Measurements from ENCODE around the gene SLC66A1. TPM values are rescaled to one million over a fixed set of nuclear protein-coding genes. Genes with fewer than 3 reads are reported as not detected.

Gene SLC66A1
- total RNA-seq, 1 experiment from 2014 or later = 22.5 TPM

GRCh38 chr1:19324665-19324990 lies 12.5 kb downstream of the SLC66A1 start:
- no peaks in the 10 kb centered on the region for H4K20me1 ChIP-seq (ENCODE audit: control insufficient read depth, insufficient read depth, insufficient read length)
- H2BK15ac ChIP-seq (ENCODE audit: low read depth, low read length) = no peak overlapping the region
- H2BK120ac ChIP-seq (ENCODE audit: low read depth, low read length, poor library complexity, severe bottlenecking) = no peak overlapping the region
- H3K4me2 ChIP-seq (ENCODE audit: insufficient read depth, insufficient read length, low read length) = no peak overlapping the region
- Mint-ChIP-seq H3K27ac (no peak overlapping the region), H3K27me3 (ENCODE audit: low read depth) (no peaks in the 10 kb centered on the region; the same call in 1 of the 2 replicates), H3K4me1 (no peaks in the 10 kb centered on the region), H3K36me3 (ENCODE audit: insufficient read depth in 1 of 3, low read depth in 3 of 3) (peaks cover 12 to 35% (median 31%) of the 10 kb centered on the region in 3 experiments; a peak in 6 of 7 replicates), H3K4me3 (no peak overlapping the region), H3K9me3 (no peaks in the 10 kb centered on the region)
- no peak overlapping the region for H3K9ac ChIP-seq (ENCODE audit: extremely low read depth, insufficient read length, low read length)
- no peak overlapping the region for H3K27ac ChIP-seq (ENCODE audit: insufficient read length, low read depth, low read length)
- no peak overlapping the region for H2BK12ac ChIP-seq (ENCODE audit: insufficient read length, low read depth, low read length)
- H3K27me3 ChIP-seq (ENCODE audit: insufficient read depth, low read length) = no peaks in the 10 kb centered on the region
- H4K91ac ChIP-seq (ENCODE audit: insufficient read length, low read depth, low read length) = no peak overlapping the region
- DNase-seq = no peak
- no peaks in the 10 kb centered on the region for H3K79me1 ChIP-seq (ENCODE audit: insufficient read depth, low read depth, low read length, poor library complexity, severe bottlenecking)
- H4K5ac ChIP-seq (ENCODE audit: insufficient read length, low read depth, low read length) = no peak overlapping the region
- WGBS (ENCODE audit: extremely low coverage, insufficient read length, low lambda C conversion rate) = no CpG with 5 or more reads among the region's 9 CpGs
- H2BK20ac ChIP-seq (ENCODE audit: low read depth, low read length, poor library complexity, severe bottlenecking) = no peak overlapping the region
- no peak overlapping the region for H3K23ac ChIP-seq (ENCODE audit: insufficient read length, low read depth, low read length)
- no peak overlapping the region for H3T11ph ChIP-seq (ENCODE audit: low read length)
- H3K56ac ChIP-seq (ENCODE audit: insufficient read length, low read depth, low read length) = no peak overlapping the region
- no peak overlapping the region for H4K8ac ChIP-seq (replicated peaks; ENCODE audit: insufficient read length, low read depth, low read length)
- H3K4ac ChIP-seq (ENCODE audit: low read depth, low read length) = no peak overlapping the region
- H2BK5ac ChIP-seq (ENCODE audit: insufficient read length, low read length) = no peak overlapping the region
- no peaks in the 10 kb centered on the region for H3K79me2 ChIP-seq (ENCODE audit: insufficient read depth, low read length)
- TF ChIP-seq CTCF (conservative IDR thresholded peaks at IDR 0.05) = no peak
- H3K23me2 ChIP-seq (ENCODE audit: insufficient read length, low read depth, low read length, poor library complexity, severe bottlenecking) = no peaks in the 10 kb centered on the region
- no peaks in the 10 kb centered on the region for H3K4me1 ChIP-seq (ENCODE audit: insufficient read depth, low read length)
- H3K18ac ChIP-seq (ENCODE audit: insufficient read length, low read depth, low read length) = no peak overlapping the region
- no peaks in the 10 kb centered on the region for H3K9me3 ChIP-seq (ENCODE audit: control insufficient read depth, low read depth, low read length)
- H2AK5ac ChIP-seq (ENCODE audit: insufficient read length, low read length) = no peak overlapping the region
- H3K14ac ChIP-seq (ENCODE audit: insufficient read depth, low read length) = no peak overlapping the region
- no peak overlapping the region for H2AFZ ChIP-seq (ENCODE audit: low read length)
